ENCODE results near the gene UNC5A. TPM values are rescaled to one million over a fixed set of nuclear protein-coding genes. Genes with fewer than 3 reads are reported as not detected.

UNC5A gene
- total RNA-seq, 1 donor from 2014 or later, result not detected

- Histone ChIP-seq H3K4me3 (no peak overlapping the region), H3K36me3 (no peaks in the 10 kb centered on the region), H3K27ac (no peak overlapping the region), H3K4me1 (no peaks in the 10 kb centered on the region), H3K9me3 (no peaks in the 10 kb centered on the region), H3K27me3 (no peaks in the 10 kb centered on the region)
- intact Hi-C loops (cut with DNase I), result no loop called here
- DNase-seq (ENCODE audit: extremely low spot score in 2 of 2), result no peak
- TF ChIP-seq POLR2AphosphoS5 (IDR thresholded peaks at IDR 0.05; ENCODE audit: insufficient read depth in 1 of 2, low read depth in 1 of 2) (no peak), CTCF (IDR thresholded peaks at IDR 0.05) (no peak), POLR2A (IDR thresholded peaks at IDR 0.05) (no peak)
These were observed 25.6 kb downstream of the UNC5A start for GRCh38 chr5:176835918-176836317.

- intact Hi-C loops (cut with DNase I), result no loop called here
- H3K4me1 ChIP-seq, result no peaks in the 10 kb centered on the region
- no peaks in the 10 kb centered on the region for H3K36me3 ChIP-seq
- DNase-seq (ENCODE audit: extremely low spot score in 2 of 2), result no peak
- no peak overlapping the region for H3K4me3 ChIP-seq
- H3K27me3 ChIP-seq, result no peaks in the 10 kb centered on the region
- no peak for TF ChIP-seq POLR2AphosphoS5 (IDR thresholded peaks at IDR 0.05; ENCODE audit: insufficient read depth in 1 of 2, low read depth in 1 of 2)
- TF ChIP-seq POLR2A (IDR thresholded peaks at IDR 0.05), result no peak
- TF ChIP-seq CTCF (IDR thresholded peaks at IDR 0.05), result no peak
- no peaks in the 10 kb centered on the region for H3K9me3 ChIP-seq
- no peak overlapping the region for H3K27ac ChIP-seq
These were observed 26.7 kb downstream of the UNC5A start for GRCh38 chr5:176836811-176837706.

- DNase-seq (ENCODE audit: extremely low spot score in 2 of 2), result no peak
- TF ChIP-seq CTCF (IDR thresholded peaks at IDR 0.05), result no peak
- peak in 1 of 2 donors; percentile 22 for TF ChIP-seq POLR2AphosphoS5 (IDR thresholded peaks at IDR 0.05; ENCODE audit: insufficient read depth in 1 of 2, low read depth in 1 of 2)
- no peak for TF ChIP-seq POLR2A (IDR thresholded peaks at IDR 0.05)
- intact Hi-C loops (cut with DNase I), result no loop called here
- no peaks in the 10 kb centered on the region for H3K9me3 ChIP-seq
- no peak overlapping the region for H3K4me3 ChIP-seq
- H3K4me1 ChIP-seq, result no peaks in the 10 kb centered on the region
- no peaks in the 10 kb centered on the region for H3K36me3 ChIP-seq
- H3K27ac ChIP-seq, result no peak overlapping the region
- no peaks in the 10 kb centered on the region for H3K27me3 ChIP-seq
These were observed 27.4 kb downstream of the UNC5A start for GRCh38 chr5:176837707-176838115.

- no peak for DNase-seq (ENCODE audit: extremely low spot score in 2 of 2)
- intact Hi-C loops (cut with DNase I), result no loop called here
- Histone ChIP-seq H3K4me1 (no peaks in the 10 kb centered on the region), H3K36me3 (no peaks in the 10 kb centered on the region), H3K27me3 (no peaks in the 10 kb centered on the region), H3K9me3 (no peaks in the 10 kb centered on the region), H3K4me3 (no peak overlapping the region), H3K27ac (no peak overlapping the region)
- TF ChIP-seq POLR2AphosphoS5 (IDR thresholded peaks at IDR 0.05; ENCODE audit: insufficient read depth in 1 of 2, low read depth in 1 of 2) (no peak), CTCF (IDR thresholded peaks at IDR 0.05) (no peak), POLR2A (IDR thresholded peaks at IDR 0.05) (no peak)
These were observed 33.3 kb downstream of the UNC5A start for GRCh38 chr5:176843673-176844072.

GRCh38 chr5:176844281-176844680 lies 33.9 kb downstream of the UNC5A start:
- Histone ChIP-seq H3K36me3 (no peaks in the 10 kb centered on the region), H3K4me1 (no peaks in the 10 kb centered on the region), H3K9me3 (no peaks in the 10 kb centered on the region), H3K27ac (no peak overlapping the region), H3K4me3 (no peak overlapping the region), H3K27me3 (no peaks in the 10 kb centered on the region)
- no peak for DNase-seq (ENCODE audit: extremely low spot score in 2 of 2)
- intact Hi-C loops (cut with DNase I), result no loop called here
- TF ChIP-seq POLR2AphosphoS5 (IDR thresholded peaks at IDR 0.05; ENCODE audit: insufficient read depth in 1 of 2, low read depth in 1 of 2), result no peak
- TF ChIP-seq CTCF (IDR thresholded peaks at IDR 0.05), result no peak
- no peak for TF ChIP-seq POLR2A (IDR thresholded peaks at IDR 0.05)
